Testis (tissue), 5 donors: ENCODE data around the gene SOWAHB. TPM values are rescaled to one million over a fixed set of nuclear protein-coding genes. Genes with fewer than 3 reads are reported as not detected.

Experiments
- DNase-seq: peaks from one replicate; pipeline ENCODE4 v3.0.0-alpha.2; 2019
- H3K27ac ChIP-seq, 2 donors: fragments of 200-600 bp; sonication (generic); one replicate each; pipeline ENCODE4 v1.5.1; 2019
- H3K27me3 ChIP-seq: fragments of 200-600 bp; sonication (generic); one replicate; pipeline ENCODE4 v1.5.1; 2019
- H3K36me3 ChIP-seq: fragments of 200-600 bp; sonication (generic); one replicate; pipeline ENCODE4 v1.5.1; 2017; ENCODE audit warnings: low read depth; ENCODE audit errors: missing control alignments
- H3K4me1 ChIP-seq: fragments of 200-600 bp; sonication (generic); one replicate; pipeline ENCODE4 v1.5.1; 2019
- H3K4me3 ChIP-seq, 2 donors: fragments of 200-600 bp; sonication (generic); one replicate each; pipeline ENCODE4 v1.5.1; 2017 to 2019
- H3K9me3 ChIP-seq: fragments of 200-600 bp; sonication (generic); one replicate; pipeline ENCODE4 v1.5.1; 2017
- POLR2A ChIP-seq: fragments of 450-650 bp; IDR thresholded peaks from one replicate; pipeline ENCODE4 v1.6.1; 2017; ENCODE audit warnings: antibody characterized with exemption, mild to moderate bottlenecking, moderate library complexity
- WGBS, 2 donors: methylation state at CpG; one replicate each; pipeline ENCODE4 v1.1.5; 2018; 5-methylcytosine and 5-hydroxymethylcytosine counted together
- intact Hi-C: fragments of 100-400 bp; cut with DNase I; formaldehyde crosslinking; loops from one replicate; pipeline ENCODE4 v1.15.1; 2023; ENCODE audit warnings: low total_unique reads
- long read RNA-seq, 2 donors: transcript quantifications; one replicate each; lab custom pipeline, GENCODE V29; 2026
- polyA plus RNA-seq: library from polyadenylated mRNA; stranded (reverse); fragments of 350-450 nt; fragmentation: Illumina TruSeq; extraction: RNeasy Lipid Tissue Mini Kit (QIAGEN cat#74804); gene quantifications from one replicate; pipeline ENCODE4 v1.2.3, GENCODE V29; 2014; ENCODE audit warnings: low read depth, low replicate concordance; ENCODE audit not compliant: insufficient read depth
- total RNA-seq, 2 donors: library from RNA; depleted of rRNA; stranded (reverse); fragments of >200 nt; gene quantifications; one replicate each; pipeline ENCODE4 v1.2.3, GENCODE V29; 2016
- TF ChIP-seq, protein P1 (sequence below), 3 experiments: fragments of 450-650 bp in 2 of 3; fragments of 200-600 bp in 1 of 3; sonication (generic) in 1 of 3; IDR thresholded peaks; one replicate each; pipeline ENCODE4 v1.5.1; 2016 to 2019; ENCODE audit warnings: antibody characterized with exemption in 3 of 3, mild to moderate bottlenecking in 2 of 3, moderate library complexity in 1 of 3

SOWAHB gene, protein sequence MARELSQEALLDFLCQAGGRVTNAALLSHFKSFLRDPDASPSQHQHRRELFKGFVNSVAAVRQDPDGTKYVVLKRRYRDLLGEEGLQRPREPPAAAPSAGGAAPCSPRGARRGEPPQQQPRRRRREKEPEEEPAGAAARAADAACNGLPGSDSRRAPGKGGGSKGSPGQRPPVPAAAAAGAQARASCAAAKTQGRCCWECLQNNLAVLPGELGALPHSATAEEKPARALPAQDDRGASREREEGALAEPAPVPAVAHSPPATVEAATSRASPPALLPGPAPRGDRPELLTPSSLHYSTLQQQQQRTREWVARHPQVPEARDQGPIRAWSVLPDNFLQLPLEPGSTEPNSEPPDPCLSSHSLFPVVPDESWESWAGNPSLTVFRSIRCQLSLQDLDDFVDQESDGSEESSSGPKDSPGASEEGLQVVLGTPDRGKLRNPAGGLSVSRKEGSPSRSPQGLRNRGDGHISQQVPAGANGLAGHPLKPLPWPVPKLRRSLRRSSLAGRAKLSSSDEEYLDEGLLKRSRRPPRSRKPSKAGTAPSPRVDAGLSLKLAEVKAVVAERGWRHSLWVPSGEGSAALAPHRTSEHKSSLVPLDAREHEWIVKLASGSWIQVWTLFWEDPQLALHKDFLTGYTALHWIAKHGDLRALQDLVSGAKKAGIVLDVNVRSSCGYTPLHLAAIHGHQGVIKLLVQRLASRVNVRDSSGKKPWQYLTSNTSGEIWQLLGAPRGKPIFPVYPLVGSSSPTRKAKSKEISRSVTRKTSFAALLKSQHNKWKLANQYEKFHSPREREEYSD
- under 1 TPM; 0.08 to 0.12 TPM for total RNA-seq
- polyA plus RNA-seq = 0.21 TPM
- long read RNA-seq, donor 1, partial matches to known transcripts = 52 of 74 reads
- long read RNA-seq, donor 1, other reads (novel, unspliced or antisense) = 21 of 74 reads
- long read RNA-seq, donor 2 = 0 reads

DNA sequence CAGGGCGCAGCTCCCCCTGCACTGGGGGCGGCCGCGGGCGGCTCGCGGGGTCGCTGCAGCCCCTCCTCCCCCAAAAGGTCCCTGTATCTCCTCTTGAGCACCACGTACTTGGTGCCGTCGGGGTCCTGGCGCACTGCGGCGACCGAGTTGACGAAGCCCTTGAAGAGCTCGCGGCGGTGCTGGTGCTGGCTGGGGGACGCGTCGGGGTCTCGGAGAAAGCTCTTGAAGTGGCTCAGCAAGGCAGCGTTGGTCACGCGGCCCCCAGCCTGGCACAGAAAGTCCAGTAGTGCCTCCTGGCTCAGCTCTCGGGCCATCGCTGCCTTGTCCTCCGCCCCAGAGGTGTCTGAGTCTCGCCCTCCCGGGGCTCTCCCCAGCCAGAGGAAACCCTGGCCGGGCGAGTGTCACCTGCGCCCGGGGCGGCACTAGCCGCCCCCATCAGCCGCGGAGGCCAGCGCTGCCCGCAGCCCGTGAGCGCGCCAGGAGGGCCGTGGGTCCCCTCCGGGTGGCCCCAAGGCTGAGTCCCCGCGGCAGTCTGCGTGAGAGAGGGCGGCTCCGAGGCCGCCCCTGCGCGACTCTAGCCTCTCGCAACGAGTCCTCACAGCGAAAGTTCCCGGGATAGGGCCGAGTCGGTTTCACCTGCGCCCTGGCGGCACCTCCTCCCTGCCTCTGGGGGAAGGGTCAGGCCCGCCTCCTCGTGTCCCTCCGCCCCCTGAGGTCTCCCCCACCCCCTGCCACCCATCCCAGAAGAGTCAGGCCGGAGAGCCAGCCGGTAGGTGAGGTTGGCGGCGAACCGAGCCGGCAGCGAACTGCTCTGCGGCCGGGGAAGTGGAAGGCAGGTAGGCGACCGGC is at the start of gene SOWAHB:
Gene SOWAHB, minus strand, starts transcription at position 609 of the 849 bp plus-strand sequence. Its CDS starts 295 bp downstream, at position 314.
- peak; percentile 13 for DNase-seq
- no peaks in the 10 kb centered on the region for H3K27me3 ChIP-seq
- H3K9me3 ChIP-seq = no peaks in the 10 kb centered on the region
- WGBS, 2 donors = 2 to 5% methylated on average over 13 to 34 of the region's 76 CpGs
- no peak within 1 kb of the TSS for H3K27ac ChIP-seq
- intact Hi-C loops = no loop called here
- no peaks in the 10 kb centered on the region for H3K36me3 ChIP-seq
- peak within 1 kb of the TSS; percentile 29 to 31 for H3K4me3 ChIP-seq
- peaks cover 6% of the 10 kb centered on the region for H3K4me1 ChIP-seq
- TF ChIP-seq POLR2A = no peak
- TF ChIP-seq, protein P1, sequence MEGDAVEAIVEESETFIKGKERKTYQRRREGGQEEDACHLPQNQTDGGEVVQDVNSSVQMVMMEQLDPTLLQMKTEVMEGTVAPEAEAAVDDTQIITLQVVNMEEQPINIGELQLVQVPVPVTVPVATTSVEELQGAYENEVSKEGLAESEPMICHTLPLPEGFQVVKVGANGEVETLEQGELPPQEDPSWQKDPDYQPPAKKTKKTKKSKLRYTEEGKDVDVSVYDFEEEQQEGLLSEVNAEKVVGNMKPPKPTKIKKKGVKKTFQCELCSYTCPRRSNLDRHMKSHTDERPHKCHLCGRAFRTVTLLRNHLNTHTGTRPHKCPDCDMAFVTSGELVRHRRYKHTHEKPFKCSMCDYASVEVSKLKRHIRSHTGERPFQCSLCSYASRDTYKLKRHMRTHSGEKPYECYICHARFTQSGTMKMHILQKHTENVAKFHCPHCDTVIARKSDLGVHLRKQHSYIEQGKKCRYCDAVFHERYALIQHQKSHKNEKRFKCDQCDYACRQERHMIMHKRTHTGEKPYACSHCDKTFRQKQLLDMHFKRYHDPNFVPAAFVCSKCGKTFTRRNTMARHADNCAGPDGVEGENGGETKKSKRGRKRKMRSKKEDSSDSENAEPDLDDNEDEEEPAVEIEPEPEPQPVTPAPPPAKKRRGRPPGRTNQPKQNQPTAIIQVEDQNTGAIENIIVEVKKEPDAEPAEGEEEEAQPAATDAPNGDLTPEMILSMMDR (IDR thresholded peaks at IDR 0.05) = no peak

DNA sequence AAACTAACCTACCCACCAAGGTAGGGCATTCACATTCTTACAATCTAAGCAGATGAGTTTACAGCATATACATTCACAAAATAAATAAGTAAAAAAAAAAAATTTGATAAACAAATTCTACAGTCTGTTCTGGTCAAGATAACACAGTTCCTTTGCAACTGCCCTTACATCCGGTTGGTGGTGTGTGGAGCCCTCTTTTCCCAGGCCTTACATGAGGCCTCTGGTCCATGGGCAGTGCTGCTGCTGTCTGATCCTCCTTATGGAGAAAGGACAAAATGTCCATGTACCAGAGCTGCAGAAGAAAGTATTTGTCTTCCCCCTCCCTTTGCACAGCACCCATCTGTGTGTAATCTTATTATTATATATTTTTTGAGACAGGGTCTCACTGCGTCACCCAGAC is 49.4 kb upstream of the SOWAHB start:
- peaks cover 4% of the 10 kb centered on the region for H3K4me1 ChIP-seq
- intact Hi-C loops = no loop called here
- TF ChIP-seq, protein P1 (IDR thresholded peaks at IDR 0.05) = no peak
- TF ChIP-seq POLR2A = no peak
- H3K36me3 ChIP-seq = no peaks in the 10 kb centered on the region
- no peak overlapping the region for H3K4me3 ChIP-seq
- H3K27me3 ChIP-seq = no peaks in the 10 kb centered on the region
- WGBS, 2 donors = 63 to 68% methylated on average over 2 of the region's 2 CpGs
- no peak overlapping the region for H3K27ac ChIP-seq
- DNase-seq = no peak
- no peaks in the 10 kb centered on the region for H3K9me3 ChIP-seq

DNA sequence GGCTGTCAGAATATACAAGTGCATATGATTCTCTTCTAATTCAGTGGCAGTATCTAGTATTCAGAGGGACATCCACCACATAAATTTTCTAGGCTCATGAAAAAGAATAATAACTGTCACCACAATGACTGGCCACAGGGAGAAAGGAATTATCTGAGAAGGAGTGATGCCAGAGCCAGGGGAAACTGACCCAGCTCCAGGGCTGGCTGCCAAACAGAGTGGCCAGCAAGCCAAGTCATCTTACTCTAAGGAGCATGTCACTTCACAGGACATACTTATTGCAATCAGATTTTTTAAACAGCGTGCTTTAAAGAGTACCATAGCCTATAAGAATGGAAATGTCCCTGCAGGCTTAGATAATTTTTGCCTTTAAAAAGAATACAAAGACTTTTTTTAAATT is 45.8 kb upstream of the SOWAHB start:
- Histone ChIP-seq H3K27me3 (no peaks in the 10 kb centered on the region), H3K27ac (no peak overlapping the region), H3K4me1 (peaks cover 4% of the 10 kb centered on the region), H3K36me3 (no peaks in the 10 kb centered on the region), H3K4me3 (no peak overlapping the region), H3K9me3 (no peaks in the 10 kb centered on the region)
- no peak for DNase-seq
- WGBS, 2 donors = 95 to 97% methylated on average over 1 of the region's 1 CpG
- intact Hi-C loops = no loop called here
- no peak for TF ChIP-seq POLR2A
- TF ChIP-seq, protein P1 (IDR thresholded peaks at IDR 0.05) = no peak

DNA sequence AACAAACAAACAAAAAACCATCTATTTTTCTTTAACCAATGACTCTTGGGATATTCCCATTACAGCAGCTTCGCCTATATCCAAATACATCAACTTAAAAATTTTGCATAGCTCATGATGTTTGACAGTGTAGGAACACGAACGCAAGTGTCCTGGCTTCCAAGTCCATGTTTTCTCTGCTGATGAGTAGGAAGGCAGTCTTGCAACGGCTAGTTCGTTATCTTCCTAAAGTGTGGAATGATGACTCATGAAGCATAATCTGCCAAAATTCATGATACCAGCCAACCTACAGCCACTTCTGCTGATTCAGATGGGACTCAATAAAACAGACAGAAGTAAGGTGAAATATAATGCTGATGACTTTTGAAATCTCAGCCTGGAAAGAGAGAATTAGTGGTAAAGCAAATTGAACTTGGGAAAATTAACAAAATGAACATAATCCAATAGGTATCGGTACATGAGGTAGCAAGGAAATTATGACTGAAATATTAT is 45.2 kb upstream of the SOWAHB start:
- Histone ChIP-seq H3K36me3 (no peaks in the 10 kb centered on the region), H3K9me3 (no peaks in the 10 kb centered on the region), H3K27ac (no peak overlapping the region), H3K4me1 (peaks cover under 1% of the 10 kb centered on the region), H3K4me3 (no peak overlapping the region), H3K27me3 (no peaks in the 10 kb centered on the region)
- WGBS, 2 donors = 70 to 77% methylated on average over 6 of the region's 6 CpGs
- TF ChIP-seq, protein P1 (IDR thresholded peaks at IDR 0.05) = no peak
- TF ChIP-seq POLR2A = no peak
- intact Hi-C loops = no loop called here
- DNase-seq = no peak
